Measurements from ENCODE around the gene SFMBT2.

The SFMBT2 gene

GRCh38 chr10:7117177-7117799 is 293.5 kb downstream of the SFMBT2 start:
- DNase-seq (ENCODE audit: low read depth in 2 of 3, low spot score in 2 of 3) = no peak

DNA sequence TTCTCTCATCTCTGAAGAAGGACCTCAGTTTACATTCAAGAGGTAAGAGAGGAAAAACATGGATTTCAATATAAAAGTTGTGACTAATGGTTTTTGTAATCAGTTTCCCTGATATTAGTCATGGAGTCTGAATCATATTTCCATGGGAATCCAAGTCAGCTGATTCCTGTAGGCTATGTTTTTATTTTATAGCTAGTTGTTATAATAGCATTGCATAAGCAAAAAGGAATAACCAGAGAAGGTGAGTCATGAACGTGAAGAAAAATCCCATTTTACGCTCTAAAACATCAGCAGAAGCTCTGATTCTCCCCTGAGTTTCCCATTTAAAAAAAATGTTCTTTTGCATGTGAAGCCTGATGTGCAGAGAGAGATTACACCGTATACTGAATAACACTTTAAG is 299.3 kb downstream of the SFMBT2 start:
- no peak for DNase-seq (ENCODE audit: low read depth in 2 of 3, low spot score in 2 of 3)

DNA sequence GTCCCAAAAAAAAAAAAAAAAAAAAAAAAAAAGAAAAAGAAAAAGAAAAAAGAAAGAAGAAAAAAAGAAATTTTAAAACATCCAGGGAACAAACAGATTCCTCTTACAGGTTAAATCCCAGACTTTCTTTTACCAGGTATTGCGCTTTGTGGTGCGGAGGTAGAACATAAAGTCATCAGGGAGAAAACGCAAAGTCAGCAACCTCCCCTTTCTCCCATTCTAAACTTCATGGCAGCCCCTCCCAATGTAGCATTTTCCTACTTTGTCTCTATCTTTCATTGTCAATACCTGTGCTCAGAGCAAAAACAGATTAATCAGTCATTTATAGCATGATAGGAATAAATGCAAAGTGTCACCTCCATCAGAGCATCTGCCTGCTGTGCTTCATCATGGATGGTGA is 299.7 kb downstream of the SFMBT2 start:
- DNase-seq (ENCODE audit: low read depth in 2 of 3, low spot score in 2 of 3) = no peak

Data from activated CD8-positive, alpha-beta memory T cell treated with anti-CD3 and anti-CD28 coated beads for 48 hours (primary cell).